K562 (cell line): ENCODE data around the gene STXBP4. TPM values are rescaled to one million over a fixed set of nuclear protein-coding genes. Genes with fewer than 3 reads are reported as not detected.

Experiments used
- ATAC-seq: fragments of 200-7000 bp; cut with Tn5 transposase; 3 replicates; pipeline ENCODE4 v1.9.1; 2020; ENCODE audit warnings: moderate library complexity
- BruUV-seq: library from RNA; stranded (reverse); fragments of 400-500 nt; replicated peaks from 2 replicates; lab custom pipeline; 2021; lab: Mats Ljungman, UMichigan
- CTCF ChIA-PET: fragments of 300-600 bp; formaldehyde crosslinking; extraction: SDS; loops from one replicate; lab custom pipeline; 2021; ENCODE audit warnings: low intra/inter-chr PET ratio; lab: Yijun Ruan, JAX
- POLR2A ChIA-PET: fragments of 300-600, 350-650 bp; sonication (Branson Sonifier 250); formaldehyde crosslinking; extraction: SDS; loops from one replicate; lab custom pipeline; 2021; ENCODE audit warnings: antibody characterized with exemption, inconsistent platforms; lab: Yijun Ruan, JAX
- DNase-seq, 4 experiments: peaks; one replicate each; pipeline versions ENCODE4 v3.0.0 to v3.0.0-alpha.2; 2011 to 2018; ENCODE audit warnings: low spot score in 3 of 4, mixed read lengths in 3 of 4; ENCODE audit errors: extremely low read depth in 1 of 4
- FAIRE-seq: peaks from 2 replicates; lab custom pipeline; 2011; peaks lifted over from hg19 to GRCh38; lab: Jason Lieb, UNC
- H2AFZ ChIP-seq: 2 replicates; pipeline ENCODE4 v1.6.0; 2011; ENCODE audit warnings: low read depth, low read length, control low read depth, inconsistent platforms
- H3K27ac ChIP-seq: fragments of 200-600 bp; 3 replicates; pipeline ENCODE4 v1.8.0; 2011; ENCODE audit warnings: low read depth, mild to moderate bottlenecking, control low read depth, inconsistent platforms, low read length, moderate library complexity, mixed read lengths; ENCODE audit errors: extremely low read depth
- H3K27me3 ChIP-seq, 2 experiments: fragments of 300-600 bp in 1 of 2; 2 replicates in 1 of 2; 3 replicates in 1 of 2; pipeline versions ENCODE4 v1.6.0 to v1.8.0; 2011; ENCODE audit warnings: inconsistent platforms in 2 of 2, low read length in 2 of 2, mild to moderate bottlenecking in 1 of 2, mixed read lengths in 1 of 2, moderate library complexity in 1 of 2; ENCODE audit not compliant: control insufficient read depth in 2 of 2, insufficient read depth in 2 of 2
- H3K36me3 ChIP-seq: fragments of 300-600 bp; 3 replicates; pipeline ENCODE4 v1.8.0; 2011; ENCODE audit warnings: mild to moderate bottlenecking, low read length, inconsistent platforms; ENCODE audit not compliant: control insufficient read depth, insufficient read depth
- H3K4me1 ChIP-seq, 2 experiments: fragments of 200-600 bp in 1 of 2; replicated peaks in 1 of 2; 2 replicates in 1 of 2; 3 replicates in 1 of 2; pipeline versions ENCODE4 v1.5.1 to v1.8.0; 2011; ENCODE audit warnings: inconsistent platforms in 2 of 2, low read length in 2 of 2, mild to moderate bottlenecking in 1 of 2, mixed read lengths in 1 of 2, moderate library complexity in 1 of 2; ENCODE audit not compliant: control insufficient read depth in 2 of 2, insufficient read depth in 2 of 2
- H3K4me2 ChIP-seq: 2 replicates; pipeline ENCODE4 v1.6.1; 2011; ENCODE audit warnings: low read length, control low read depth, inconsistent platforms, mixed read lengths; ENCODE audit not compliant: insufficient read depth
- H3K4me3 ChIP-seq: fragments of 200-600 bp; sonication (generic), shearing (Covaris generic); 2 replicates; pipeline ENCODE4 v1.5.1; 2016; ENCODE audit warnings: control low read depth, inconsistent platforms
- H3K79me2 ChIP-seq: fragments of 200-600 bp; 3 replicates; pipeline ENCODE4 v1.8.0; 2011; ENCODE audit warnings: low read length, inconsistent platforms; ENCODE audit not compliant: control insufficient read depth, insufficient read depth
- H3K9ac ChIP-seq, 2 experiments: 2 replicates each; pipeline versions ENCODE4 v1.6.0 to v1.6.1; 2011; ENCODE audit warnings: low read depth in 2 of 2, low read length in 2 of 2, control low read depth in 1 of 2, inconsistent platforms in 1 of 2, mild to moderate bottlenecking in 1 of 2, mixed read lengths in 1 of 2; ENCODE audit not compliant: insufficient read depth in 1 of 2
- H3K9me1 ChIP-seq: one replicate; pipeline ENCODE4 v1.6.0; 2011; ENCODE audit warnings: inconsistent platforms, mild to moderate bottlenecking, low read length, moderate library complexity; ENCODE audit not compliant: control insufficient read depth, insufficient read depth
- H3K9me3 ChIP-seq: replicated peaks from 2 replicates; pipeline ENCODE4 v1.5.1; 2011; ENCODE audit warnings: low read depth, low read length, inconsistent platforms; ENCODE audit not compliant: control insufficient read depth, insufficient read depth
- H4K20me1 ChIP-seq: replicated peaks from 2 replicates; pipeline ENCODE4 v1.6.1; 2011; ENCODE audit warnings: low read length, inconsistent platforms, mixed read lengths; ENCODE audit not compliant: control insufficient read depth, insufficient read depth
- ARID2 ChIP-seq: fragments of 450-650 bp; IDR thresholded peaks from 2 replicates; pipeline ENCODE4 v1.6.1; 2017; ENCODE audit warnings: antibody characterized with exemption, mild to moderate bottlenecking
- CBFA2T2 ChIP-seq: fragments of 450-650 bp; conservative IDR thresholded peaks from 2 replicates; pipeline ENCODE4 v1.6.1; 2017; ENCODE audit warnings: mild to moderate bottlenecking
- CREBBP ChIP-seq: IDR thresholded peaks from one replicate; pipeline ENCODE4 v1.6.1; 2012; ENCODE audit warnings: low read depth, mild to moderate bottlenecking, control low read depth, inconsistent platforms, low read length
- GATAD2B ChIP-seq: fragments of 450-650 bp; IDR thresholded peaks from 2 replicates; pipeline ENCODE4 v1.6.1; 2017; ENCODE audit warnings: mild to moderate bottlenecking, borderline replicate concordance
- MAZ ChIP-seq, 2 experiments: fragments of 450-650 bp in 1 of 2; sonication (generic) in 1 of 2; formaldehyde crosslinking; IDR thresholded peaks in 1 of 2; conservative IDR thresholded peaks in 1 of 2; 2 replicates each; pipeline versions ENCODE4 v1.4.0 to v1.5.0; 2020; ENCODE audit warnings: mild to moderate bottlenecking in 1 of 2, missing genetic modification reagents in 1 of 2
- MCM3 ChIP-seq: fragments of 450-650 bp; IDR thresholded peaks from 2 replicates; pipeline ENCODE4 v1.6.1; 2016
- PURB ChIP-seq: sonication (generic); formaldehyde crosslinking; IDR thresholded peaks from 2 replicates; pipeline ENCODE4 v1.9.0; 2021; ENCODE audit warnings: low read depth, mild to moderate bottlenecking, missing genetic modification reagents
- RAD51 ChIP-seq: fragments of 450-650 bp; IDR thresholded peaks from 2 replicates; pipeline ENCODE4 v1.7.1; 2016; ENCODE audit warnings: low read depth, mild to moderate bottlenecking, borderline replicate concordance
- ZNF24 ChIP-seq: fragments of 450-650 bp; IDR thresholded peaks from 2 replicates; pipeline ENCODE4 v1.6.1; 2016
- ZNF354B ChIP-seq: fragments of 250-450 bp; sonication (Bioruptor Pico); IDR thresholded peaks from 2 replicates; pipeline ENCODE4 v1.4.0; 2020
- ZNF408 ChIP-seq: fragments of 250-450 bp; sonication (Bioruptor Pico); IDR thresholded peaks from 2 replicates; pipeline ENCODE4 v1.4.0; 2020; ENCODE audit warnings: low read depth, mild to moderate bottlenecking, moderate library complexity
- ZNF699 ChIP-seq: fragments of 250-450 bp; sonication (Bioruptor Pico); IDR thresholded peaks from 2 replicates; pipeline ENCODE4 v1.8.0; 2021; ENCODE audit warnings: mild to moderate bottlenecking, moderate library complexity; ENCODE audit not compliant: insufficient replicate concordance
- in situ Hi-C: fragments of 300-500 bp; cut with MboI; formaldehyde crosslinking; loops from 4 replicates; pipeline ENCODE4 v1.15.0; 2018; ENCODE audit warnings: inconsistent platforms, mixed read lengths
- intact Hi-C: fragments of 100-400 bp; cut with micrococcal nuclease; formaldehyde crosslinking; loops from 2 replicates; pipeline ENCODE4 v1.14.2; 2022
- polyA plus RNA-seq, 8 experiments: library from polyadenylated mRNA; depleted of rRNA in 4 of 8; stranded (reverse) in 5 of 8; unstranded in 3 of 8; fragments of >200 nt; fragmentation: Nextera tagmentation in 2 of 8; fragmentation: Illumina TruSeq in 1 of 8; extraction: Ambion mirVana in 2 of 8; extraction: Trizol in 1 of 8; gene quantifications; 2 replicates each; pipeline versions ENCODE4 v1.2.1 to v1.2.3, GENCODE V29; 2011 to 2014; ENCODE audit warnings: inconsistent platforms in 1 of 8, missing spikeins in 1 of 8
- total RNA-seq, 7 experiments: library from RNA; depleted of rRNA in 6 of 7; stranded (reverse); fragments of >200 nt in 6 of 7; fragmentation: Illumina TruSeq in 2 of 7; extraction: Trizol in 2 of 7; gene quantifications; 2 replicates each; pipeline versions ENCODE4 v1.2.1 to v1.2.3, GENCODE V29; 2011 to 2021; ENCODE audit warnings: low replicate concordance in 1 of 7
- TF ChIP-seq, protein P1 (sequence below): IDR thresholded peaks from 2 replicates; pipeline ENCODE4 v1.6.1; 2016; ENCODE audit warnings: missing genetic modification characterization, missing compliant biosample characterization
- TF ChIP-seq, protein P2 (sequence below): fragments of 450-650 bp; IDR thresholded peaks from one replicate; pipeline ENCODE4 v1.6.1; 2018; ENCODE audit warnings: mild to moderate bottlenecking, moderate library complexity; ENCODE audit not compliant: partially characterized antibody

Gene STXBP4
- total and polyA plus RNA-seq, 9 of the 15 experiments (the other 6 are each of a cell fraction or from before 2014, with no cell fraction given), result 11.6 to 23.2 (median 18.5) TPM

- no TSS peak for BruUV-seq
- no peaks in the 10 kb centered on the region for H3K27me3 ChIP-seq
- H3K4me3 ChIP-seq, result no peak overlapping the region
- H3K9me3 ChIP-seq, result no peaks in the 10 kb centered on the region
- POLR2A ChIA-PET, result no interaction called here
- intact Hi-C loops, result no loop called here
- TF ChIP-seq ZNF354B (no peak), ZNF24 (no peak), RAD51 (no peak), PURB (CRISPR knock-in tag) (no peak), GATAD2B (no peak), ZNF699 (CRISPR knock-in tag) (no peak), CREBBP (no peak), ARID2 (no peak), ZNF408 (CRISPR knock-in tag) (no peak), MCM3 (no peak), MAZ (CRISPR knock-in tag; conservative IDR thresholded peaks at IDR 0.05 in 1 of 2, IDR thresholded peaks at IDR 0.05 in 1 of 2) (no peak), CBFA2T2 (no peak)
- TF ChIP-seq, protein P1, sequence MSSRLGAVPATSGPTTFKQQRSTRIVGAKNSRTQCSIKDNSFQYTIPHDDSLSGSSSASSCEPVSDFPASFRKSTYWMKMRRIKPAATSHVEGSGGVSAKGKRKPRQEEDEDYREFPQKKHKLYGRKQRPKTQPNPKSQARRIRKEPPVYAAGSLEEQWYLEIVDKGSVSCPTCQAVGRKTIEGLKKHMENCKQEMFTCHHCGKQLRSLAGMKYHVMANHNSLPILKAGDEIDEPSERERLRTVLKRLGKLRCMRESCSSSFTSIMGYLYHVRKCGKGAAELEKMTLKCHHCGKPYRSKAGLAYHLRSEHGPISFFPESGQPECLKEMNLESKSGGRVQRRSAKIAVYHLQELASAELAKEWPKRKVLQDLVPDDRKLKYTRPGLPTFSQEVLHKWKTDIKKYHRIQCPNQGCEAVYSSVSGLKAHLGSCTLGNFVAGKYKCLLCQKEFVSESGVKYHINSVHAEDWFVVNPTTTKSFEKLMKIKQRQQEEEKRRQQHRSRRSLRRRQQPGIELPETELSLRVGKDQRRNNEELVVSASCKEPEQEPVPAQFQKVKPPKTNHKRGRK (tag), result no peak
- TF ChIP-seq, protein P2, sequence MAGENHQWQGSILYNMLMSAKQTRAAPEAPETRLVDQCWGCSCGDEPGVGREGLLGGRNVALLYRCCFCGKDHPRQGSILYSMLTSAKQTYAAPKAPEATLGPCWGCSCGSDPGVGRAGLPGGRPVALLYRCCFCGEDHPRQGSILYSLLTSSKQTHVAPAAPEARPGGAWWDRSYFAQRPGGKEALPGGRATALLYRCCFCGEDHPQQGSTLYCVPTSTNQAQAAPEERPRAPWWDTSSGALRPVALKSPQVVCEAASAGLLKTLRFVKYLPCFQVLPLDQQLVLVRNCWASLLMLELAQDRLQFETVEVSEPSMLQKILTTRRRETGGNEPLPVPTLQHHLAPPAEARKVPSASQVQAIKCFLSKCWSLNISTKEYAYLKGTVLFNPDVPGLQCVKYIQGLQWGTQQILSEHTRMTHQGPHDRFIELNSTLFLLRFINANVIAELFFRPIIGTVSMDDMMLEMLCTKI, result no peak
- TF ChIP-seq, all 486 proteins: peak for 0
- H3K27ac ChIP-seq, result no peak overlapping the region
- H3K9me1 ChIP-seq, result no peaks in the 10 kb centered on the region
- in situ Hi-C loops, result no loop called here
- CTCF ChIA-PET, result no interaction called here
- no peak overlapping the region for H2AFZ ChIP-seq
- ATAC-seq, result no peak
- no peak for DNase-seq
- no peaks in the 10 kb centered on the region for H4K20me1 ChIP-seq
- H3K4me1 ChIP-seq, result peaks cover 0 to 2% of the 10 kb centered on the region in 2 experiments; a peak in 1 of 5 replicates
- H3K79me2 ChIP-seq, result peaks cover 51% of the 10 kb centered on the region
- H3K36me3 ChIP-seq, result peaks cover 13% of the 10 kb centered on the region
- FAIRE-seq, result no peak
- no peak overlapping the region for H3K9ac ChIP-seq
- no peak overlapping the region for H3K4me2 ChIP-seq
Measured at GRCh38 chr17:54982399-54982798, 13.8 kb downstream of the STXBP4 start.
